ENCODE results near the gene KLK15. TPM values are rescaled to one million over a fixed set of nuclear protein-coding genes. Genes with fewer than 3 reads are reported as not detected.
A peak's percentile ranks its signal among the peaks of the same experiment; 100 is the strongest.

KLK15 gene
- polyA plus RNA-seq, 1 experiment, result not detected

DNA sequence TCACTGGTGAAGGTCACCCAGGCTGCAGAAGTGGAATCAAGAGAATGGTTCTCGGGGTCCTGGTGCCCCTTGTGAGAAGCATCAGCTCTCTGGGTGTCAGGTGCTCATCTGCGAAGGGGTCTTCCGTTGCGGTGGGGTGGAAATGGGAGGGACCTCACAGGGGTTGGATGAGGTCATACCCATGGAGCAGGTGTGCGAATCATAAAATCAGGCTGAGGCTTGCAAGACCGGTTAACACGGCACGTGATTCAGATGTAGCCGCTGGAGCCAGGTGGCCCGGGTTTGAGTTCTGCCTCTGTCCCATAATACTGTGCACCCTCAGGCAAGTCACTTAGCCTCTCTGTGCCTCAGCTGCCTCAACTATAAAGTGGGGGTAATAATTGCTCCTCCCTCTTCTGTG, 3.9 kb upstream of the KLK15 start:
- no peaks in the 10 kb centered on the region for H3K9me3 ChIP-seq (ENCODE audit: control insufficient read depth, insufficient read depth, low read length)
- TF ChIP-seq, protein P1, sequence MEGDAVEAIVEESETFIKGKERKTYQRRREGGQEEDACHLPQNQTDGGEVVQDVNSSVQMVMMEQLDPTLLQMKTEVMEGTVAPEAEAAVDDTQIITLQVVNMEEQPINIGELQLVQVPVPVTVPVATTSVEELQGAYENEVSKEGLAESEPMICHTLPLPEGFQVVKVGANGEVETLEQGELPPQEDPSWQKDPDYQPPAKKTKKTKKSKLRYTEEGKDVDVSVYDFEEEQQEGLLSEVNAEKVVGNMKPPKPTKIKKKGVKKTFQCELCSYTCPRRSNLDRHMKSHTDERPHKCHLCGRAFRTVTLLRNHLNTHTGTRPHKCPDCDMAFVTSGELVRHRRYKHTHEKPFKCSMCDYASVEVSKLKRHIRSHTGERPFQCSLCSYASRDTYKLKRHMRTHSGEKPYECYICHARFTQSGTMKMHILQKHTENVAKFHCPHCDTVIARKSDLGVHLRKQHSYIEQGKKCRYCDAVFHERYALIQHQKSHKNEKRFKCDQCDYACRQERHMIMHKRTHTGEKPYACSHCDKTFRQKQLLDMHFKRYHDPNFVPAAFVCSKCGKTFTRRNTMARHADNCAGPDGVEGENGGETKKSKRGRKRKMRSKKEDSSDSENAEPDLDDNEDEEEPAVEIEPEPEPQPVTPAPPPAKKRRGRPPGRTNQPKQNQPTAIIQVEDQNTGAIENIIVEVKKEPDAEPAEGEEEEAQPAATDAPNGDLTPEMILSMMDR (IDR thresholded peaks at IDR 0.05; ENCODE audit: low read depth, low read length), result no peak
- POLR2A ChIA-PET, result no interaction called here
- H3K4me3 ChIP-seq (ENCODE audit: low read depth, low read length), result no peak overlapping the region
- H3K27me3 ChIP-seq (ENCODE audit: control insufficient read depth, insufficient read depth, low read length), result peaks cover 3% of the 10 kb centered on the region
- CTCF ChIA-PET, result no interaction called here
- no peak for DNase-seq (ENCODE audit: low read depth, low spot score)
- H3K27ac ChIP-seq (ENCODE audit: low read depth, low read length), result no peak overlapping the region

GRCh38 chr19:50836543-50837195, 3.3 kb upstream of the KLK15 start:
- no peak overlapping the region for H3K4me3 ChIP-seq (ENCODE audit: low read depth, low read length)
- H3K27ac ChIP-seq (ENCODE audit: low read depth, low read length), result no peak overlapping the region
- no peaks in the 10 kb centered on the region for H3K9me3 ChIP-seq (ENCODE audit: control insufficient read depth, insufficient read depth, low read length)
- DNase-seq (ENCODE audit: low read depth, low spot score), result no peak
- POLR2A ChIA-PET, result no interaction called here
- CTCF ChIA-PET, result no interaction called here
- peaks cover 3% of the 10 kb centered on the region for H3K27me3 ChIP-seq (ENCODE audit: control insufficient read depth, insufficient read depth, low read length)
- TF ChIP-seq, protein P1 (IDR thresholded peaks at IDR 0.05; ENCODE audit: low read depth, low read length), result no peak

- peak; percentile 4 for DNase-seq (ENCODE audit: low read depth, low spot score)
- ChIA-PET CTCF (no interaction called here), POLR2A (no interaction called here)
- Histone ChIP-seq H3K27ac (ENCODE audit: low read depth, low read length) (no peak overlapping the region), H3K4me3 (ENCODE audit: low read depth, low read length) (peak overlapping the region; percentile 73), H3K27me3 (ENCODE audit: control insufficient read depth, insufficient read depth, low read length) (peaks cover 4% of the 10 kb centered on the region), H3K9me3 (ENCODE audit: control insufficient read depth, insufficient read depth, low read length) (no peaks in the 10 kb centered on the region)
- TF ChIP-seq, protein P1 (IDR thresholded peaks at IDR 0.05; ENCODE audit: low read depth, low read length), result no peak
Measured at GRCh38 chr19:50835785-50836542, 2.6 kb upstream of the KLK15 start.

- CTCF ChIA-PET, result no interaction called here
Measured at GRCh38 chr19:50835103-50835784, 1.9 kb upstream of the KLK15 start.

More at GRCh38 chr19:50835103-50835784, 1.9 kb upstream of the KLK15 start:
- H3K4me3 ChIP-seq (ENCODE audit: low read depth, low read length), result peak overlapping the region; percentile 73
- TF ChIP-seq, protein P1 (IDR thresholded peaks at IDR 0.05; ENCODE audit: low read depth, low read length), result no peak
- POLR2A ChIA-PET, result no interaction called here
- H3K27me3 ChIP-seq (ENCODE audit: control insufficient read depth, insufficient read depth, low read length), result peaks cover 6% of the 10 kb centered on the region
- H3K9me3 ChIP-seq (ENCODE audit: control insufficient read depth, insufficient read depth, low read length), result no peaks in the 10 kb centered on the region
- DNase-seq (ENCODE audit: low read depth, low spot score), result no peak
- H3K27ac ChIP-seq (ENCODE audit: low read depth, low read length), result no peak overlapping the region
